ENCODE measurements around the gene BMP6. TPM values are rescaled to one million over a fixed set of nuclear protein-coding genes. Genes with fewer than 3 reads are reported as not detected.

Gene BMP6
- polyA plus RNA-seq, 1 experiment = 0.06 TPM

DNA sequence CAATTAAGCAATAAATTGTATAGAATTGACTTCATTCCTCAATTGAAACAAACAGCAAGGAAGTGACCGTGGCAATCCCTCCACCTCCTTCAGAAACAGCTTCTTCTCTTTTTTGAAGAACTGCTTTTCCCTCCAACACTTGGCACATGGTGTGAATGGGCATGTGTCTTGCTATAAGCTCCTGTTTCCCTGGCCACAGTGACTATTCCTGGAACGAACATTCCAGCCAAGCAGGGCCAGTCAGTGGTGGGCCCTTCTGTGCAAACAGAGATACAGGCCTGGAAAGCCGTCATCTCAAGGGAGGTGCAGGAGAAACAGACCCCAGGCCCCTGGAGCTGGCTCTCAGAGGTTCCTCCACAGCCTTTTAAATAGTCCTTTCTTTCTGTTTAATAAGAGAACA, 177.8 kb downstream of the BMP6 start:
- TF ChIP-seq, protein P1, sequence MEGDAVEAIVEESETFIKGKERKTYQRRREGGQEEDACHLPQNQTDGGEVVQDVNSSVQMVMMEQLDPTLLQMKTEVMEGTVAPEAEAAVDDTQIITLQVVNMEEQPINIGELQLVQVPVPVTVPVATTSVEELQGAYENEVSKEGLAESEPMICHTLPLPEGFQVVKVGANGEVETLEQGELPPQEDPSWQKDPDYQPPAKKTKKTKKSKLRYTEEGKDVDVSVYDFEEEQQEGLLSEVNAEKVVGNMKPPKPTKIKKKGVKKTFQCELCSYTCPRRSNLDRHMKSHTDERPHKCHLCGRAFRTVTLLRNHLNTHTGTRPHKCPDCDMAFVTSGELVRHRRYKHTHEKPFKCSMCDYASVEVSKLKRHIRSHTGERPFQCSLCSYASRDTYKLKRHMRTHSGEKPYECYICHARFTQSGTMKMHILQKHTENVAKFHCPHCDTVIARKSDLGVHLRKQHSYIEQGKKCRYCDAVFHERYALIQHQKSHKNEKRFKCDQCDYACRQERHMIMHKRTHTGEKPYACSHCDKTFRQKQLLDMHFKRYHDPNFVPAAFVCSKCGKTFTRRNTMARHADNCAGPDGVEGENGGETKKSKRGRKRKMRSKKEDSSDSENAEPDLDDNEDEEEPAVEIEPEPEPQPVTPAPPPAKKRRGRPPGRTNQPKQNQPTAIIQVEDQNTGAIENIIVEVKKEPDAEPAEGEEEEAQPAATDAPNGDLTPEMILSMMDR (IDR thresholded peaks at IDR 0.05; ENCODE audit: insufficient read depth, low read depth, low read length) = no peak
- H3K4me3 ChIP-seq (ENCODE audit: low read depth, low read length) = no peak overlapping the region
- no peak for DNase-seq (ENCODE audit: low read depth)
- ChIA-PET POLR2A (no interaction called here), CTCF (interaction anchor here (0.8 kb wide), 2 partner anchors 9 to 188 kb away, joined by 3 read pairs; no protein-coding TSS in a partner anchor)
- H3K27me3 ChIP-seq (ENCODE audit: control insufficient read depth, insufficient read depth, low read length) = no peaks in the 10 kb centered on the region
- H3K36me3 ChIP-seq (ENCODE audit: control insufficient read depth, insufficient read depth, low read length) = peaks cover 17% of the 10 kb centered on the region

- POLR2A ChIA-PET = no interaction called here
- Histone ChIP-seq H3K36me3 (ENCODE audit: control insufficient read depth, insufficient read depth, low read length) (peaks cover 14% of the 10 kb centered on the region), H3K4me3 (ENCODE audit: low read depth, low read length) (no peak overlapping the region), H3K27me3 (ENCODE audit: control insufficient read depth, insufficient read depth, low read length) (no peaks in the 10 kb centered on the region)
- TF ChIP-seq, protein P1 (IDR thresholded peaks at IDR 0.05; ENCODE audit: insufficient read depth, low read depth, low read length) = no peak
- CTCF ChIA-PET = no interaction called here
- no peak for DNase-seq (ENCODE audit: low read depth)
These were observed 178.9 kb downstream of the BMP6 start for GRCh38 chr6:7904654-7905319.

GRCh38 chr6:7905416-7905815, 179.5 kb downstream of the BMP6 start:
- DNase-seq (ENCODE audit: low read depth) = no peak
- POLR2A ChIA-PET = no interaction called here

GRCh38 chr6:7906741-7907140, 180.8 kb downstream of the BMP6 start:
- peaks cover 10% of the 10 kb centered on the region for H3K36me3 ChIP-seq (ENCODE audit: control insufficient read depth, insufficient read depth, low read length)
- no peak for DNase-seq (ENCODE audit: low read depth)
- POLR2A ChIA-PET = no interaction called here
- H3K4me3 ChIP-seq (ENCODE audit: low read depth, low read length) = no peak overlapping the region
- CTCF ChIA-PET = no interaction called here
- H3K27me3 ChIP-seq (ENCODE audit: control insufficient read depth, insufficient read depth, low read length) = no peaks in the 10 kb centered on the region
- TF ChIP-seq, protein P1 (IDR thresholded peaks at IDR 0.05; ENCODE audit: insufficient read depth, low read depth, low read length) = no peak

More at GRCh38 chr6:7905416-7905815, 179.5 kb downstream of the BMP6 start:
- no peak overlapping the region for H3K4me3 ChIP-seq (ENCODE audit: low read depth, low read length)
- H3K27me3 ChIP-seq (ENCODE audit: control insufficient read depth, insufficient read depth, low read length) = no peaks in the 10 kb centered on the region
- TF ChIP-seq, protein P1 (IDR thresholded peaks at IDR 0.05; ENCODE audit: insufficient read depth, low read depth, low read length) = no peak
- peaks cover 14% of the 10 kb centered on the region for H3K36me3 ChIP-seq (ENCODE audit: control insufficient read depth, insufficient read depth, low read length)
- CTCF ChIA-PET = no interaction called here

DNA sequence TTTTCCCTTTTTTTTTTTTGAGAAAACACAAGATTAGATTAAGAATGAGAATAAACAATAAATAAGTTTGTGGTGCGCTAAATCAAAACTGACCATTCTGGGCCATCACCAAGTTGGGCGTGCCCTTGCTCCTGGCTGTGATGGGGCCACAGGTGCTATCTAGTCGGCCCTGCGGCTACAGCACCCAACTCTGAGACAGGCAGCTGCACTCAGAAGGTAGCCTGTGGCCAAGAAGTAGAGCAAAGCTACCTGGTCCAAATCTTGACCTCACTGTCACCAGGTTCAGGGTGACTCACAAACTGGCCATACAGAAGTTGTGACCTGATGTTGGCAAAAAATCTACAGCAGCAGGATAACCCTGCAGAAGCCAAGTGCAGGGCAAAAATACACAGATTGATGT, 181.3 kb downstream of the BMP6 start:
- ChIA-PET CTCF (no interaction called here), POLR2A (no interaction called here)
- Histone ChIP-seq H3K36me3 (ENCODE audit: control insufficient read depth, insufficient read depth, low read length) (peaks cover 6% of the 10 kb centered on the region), H3K27me3 (ENCODE audit: control insufficient read depth, insufficient read depth, low read length) (no peaks in the 10 kb centered on the region), H3K4me3 (ENCODE audit: low read depth, low read length) (no peak overlapping the region)
- TF ChIP-seq, protein P1 (IDR thresholded peaks at IDR 0.05; ENCODE audit: insufficient read depth, low read depth, low read length) = no peak
- no peak for DNase-seq (ENCODE audit: low read depth)
